A673 (cell line): ENCODE data around the gene PARP14. TPM values are rescaled to one million over a fixed set of nuclear protein-coding genes. Genes with fewer than 3 reads are reported as not detected.

Source experiments
- BruUV-seq: library from RNA; stranded (reverse); fragments of 400-500 nt; replicated peaks from 2 replicates; lab custom pipeline; 2021; lab: Mats Ljungman, UMichigan
- CTCF ChIA-PET: fragments of 300-600 bp; sonication (Branson Sonifier 250); formaldehyde crosslinking; loops from one replicate; lab custom pipeline; 2022; ENCODE audit warnings: antibody characterized with exemption; lab: Charles Lee
- POLR2A ChIA-PET: fragments of 300-600 bp; sonication (Branson Sonifier 250); formaldehyde crosslinking; loops from one replicate; lab custom pipeline; 2022; ENCODE audit warnings: antibody characterized with exemption; ENCODE audit not compliant: low non-redundant PET; lab: Charles Lee
- DNase-seq: peaks from one replicate; pipeline ENCODE4 v3.0.0-alpha.2; 2015; ENCODE audit warnings: low spot score
- H3K27ac ChIP-seq: fragments of 200-600 bp; sonication (generic); 2 replicates; pipeline ENCODE4 v1.5.1; 2016; ENCODE audit warnings: mixed run types, low read depth, mild to moderate bottlenecking, mixed read lengths, antibody characterized with exemption, low read length; ENCODE audit not compliant: poor library complexity, severe bottlenecking
- H3K27me3 ChIP-seq: fragments of 200-600 bp; sonication (generic); replicated peaks from 2 replicates; pipeline ENCODE4 v1.6.1; 2017; ENCODE audit warnings: mixed run types, low read depth, mild to moderate bottlenecking, mixed read lengths, antibody characterized with exemption, low read length; ENCODE audit not compliant: insufficient read depth, poor library complexity
- H3K36me3 ChIP-seq: fragments of 200-600 bp; sonication (generic); 2 replicates; pipeline ENCODE4 v1.6.1; 2016; ENCODE audit warnings: mixed run types, mild to moderate bottlenecking, mixed read lengths, antibody characterized with exemption, low read length; ENCODE audit not compliant: insufficient read depth, poor library complexity, severe bottlenecking
- H3K4me1 ChIP-seq: fragments of 200-600 bp; sonication (generic); 2 replicates; pipeline ENCODE4 v1.6.1; 2017; ENCODE audit warnings: mixed run types, mild to moderate bottlenecking, mixed read lengths, antibody characterized with exemption, low read length; ENCODE audit not compliant: insufficient read depth, poor library complexity, severe bottlenecking
- H3K4me3 ChIP-seq: fragments of 200-600 bp; sonication (generic); 2 replicates; pipeline ENCODE4 v1.5.1; 2016; ENCODE audit warnings: low read depth, mixed run types, mild to moderate bottlenecking, mixed read lengths, low read length; ENCODE audit not compliant: poor library complexity, severe bottlenecking
- H3K9me3 ChIP-seq: fragments of 200-600 bp; sonication (generic); 2 replicates; pipeline ENCODE4 v1.6.1; 2016; ENCODE audit warnings: mixed run types, low read depth, mild to moderate bottlenecking, mixed read lengths, antibody characterized with exemption, low read length; ENCODE audit not compliant: poor library complexity, severe bottlenecking
- CTCF ChIP-seq: fragments of 300-800, 200-600 bp; sonication (generic); conservative IDR thresholded peaks from 2 replicates; pipeline ENCODE4 v1.5.1; 2017; ENCODE audit warnings: low read depth, mild to moderate bottlenecking, antibody characterized with exemption, low read length, moderate library complexity, mixed read lengths
- EZH2 ChIP-seq: fragments of 200-600 bp; sonication (generic); IDR thresholded peaks from 2 replicates; pipeline ENCODE4 v1.6.1; 2017; ENCODE audit warnings: borderline replicate concordance, low read depth, mild to moderate bottlenecking, mixed read lengths, antibody characterized with exemption, low read length; ENCODE audit not compliant: poor library complexity, severe bottlenecking
- intact Hi-C: fragments of 100-400 bp; cut with micrococcal nuclease; formaldehyde crosslinking; loops from one replicate; pipeline ENCODE4 v1.10.0; 2022; ENCODE audit not compliant: unreplicated experiment
- total RNA-seq: library from RNA; stranded (reverse); gene quantifications from 2 replicates; pipeline ENCODE4 v1.2.3, GENCODE V29; 2021

Gene PARP14
- total RNA-seq, 1 experiment from 2014 or later, result 22.8 TPM

GRCh38 chr3:122774564-122774963, 93.9 kb downstream of the PARP14 start:
- Histone ChIP-seq H3K27me3 (no peaks in the 10 kb centered on the region), H3K9me3 (no peaks in the 10 kb centered on the region), H3K4me1 (no peaks in the 10 kb centered on the region), H3K4me3 (no peak overlapping the region), H3K36me3 (no peaks in the 10 kb centered on the region), H3K27ac (no peak overlapping the region)
- no peak for TF ChIP-seq CTCF
- POLR2A ChIA-PET, result no interaction called here
- no TSS peak for BruUV-seq
- DNase-seq, result no peak
- CTCF ChIA-PET, result no interaction called here
- intact Hi-C loops, result no loop called here

GRCh38 chr3:122776675-122777468, 96.2 kb downstream of the PARP14 start:
- ChIA-PET POLR2A (no interaction called here), CTCF (no interaction called here)
- no peak overlapping the region for H3K27ac ChIP-seq
- no peaks in the 10 kb centered on the region for H3K9me3 ChIP-seq
- H3K36me3 ChIP-seq, result no peaks in the 10 kb centered on the region
- no peak overlapping the region for H3K4me3 ChIP-seq
- TF ChIP-seq EZH2, result no peak
- TF ChIP-seq CTCF, result no peak
- no peaks in the 10 kb centered on the region for H3K27me3 ChIP-seq
- DNase-seq, result no peak
- no peaks in the 10 kb centered on the region for H3K4me1 ChIP-seq
- BruUV-seq, result no TSS peak
- intact Hi-C loops, result no loop called here

- Histone ChIP-seq H3K4me3 (no peak overlapping the region), H3K9me3 (no peaks in the 10 kb centered on the region), H3K4me1 (no peaks in the 10 kb centered on the region), H3K27me3 (no peaks in the 10 kb centered on the region), H3K27ac (no peak overlapping the region), H3K36me3 (no peaks in the 10 kb centered on the region)
- POLR2A ChIA-PET, result no interaction called here
- no peak for TF ChIP-seq EZH2
- no peak for TF ChIP-seq CTCF
- no peak for DNase-seq
- intact Hi-C loops, result no loop called here
- CTCF ChIA-PET, result no interaction called here
- BruUV-seq, result no TSS peak
These were observed 96.9 kb downstream of the PARP14 start for GRCh38 chr3:122777563-122777962.

Other genes with a start within 250 kb of the PARP14 start
- gene KPNA1, start 165.9 kb upstream of the PARP14 start, total RNA-seq, result 99.0 and 110 TPM in 2 replicates
- 10.6 and 10.8 TPM in 2 replicates for gene PARP9, start 116.5 kb upstream of the PARP14 start, total RNA-seq
- gene DTX3L, start 116.5 kb upstream of the PARP14 start, total RNA-seq, result 16.6 and 18.9 TPM in 2 replicates
- gene PARP15, start 103.2 kb upstream of the PARP14 start, total RNA-seq, result not detected in 2 replicates
- 8.2 and 8.7 TPM in 2 replicates for gene HSPBAP1, start 113.0 kb downstream of the PARP14 start, total RNA-seq
- gene SLC49A4, start 114.2 kb downstream of the PARP14 start, total RNA-seq, result 14.1 and 15.2 TPM in 2 replicates